ENCODE measurements around the gene SLC2A4.

SLC2A4 gene

GRCh38 chr17:7237266-7237760 is 44.2 kb upstream of the SLC2A4 start:
- Histone ChIP-seq H2AFZ (ENCODE audit: low read length) (no peak overlapping the region), H3K36me3 (replicated peaks; ENCODE audit: insufficient read depth, low read length) (no peaks in the 10 kb centered on the region; the same call in 1 of the 2 replicates), H3K9me2 (replicated peaks; ENCODE audit: insufficient read depth, low read length) (no peaks in the 10 kb centered on the region), H3K9me3 (replicated peaks; ENCODE audit: insufficient read depth, low read length) (no peaks in the 10 kb centered on the region), H3K27ac (ENCODE audit: low read length) (peak overlapping the region; percentile 68; the same call in 1 of the 2 replicates), H3K27me3 (replicated peaks; ENCODE audit: insufficient read depth, low read length) (no peaks in the 10 kb centered on the region), H3K9ac (ENCODE audit: low read length) (peak overlapping the region; percentile 79; the same call in 1 of the 2 replicates), H4K20me1 (ENCODE audit: insufficient read depth, low read length) (no peaks in the 10 kb centered on the region), H3K4me1 (ENCODE audit: low read length) (peaks cover 34% of the 10 kb centered on the region), H3K4me2 (ENCODE audit: low read depth, low read length) (peak overlapping the region; percentile 48; the same call in 1 of the 2 replicates), H3K4me3 (ENCODE audit: low read length) (peak overlapping the region; percentile 60), H3K79me2 (ENCODE audit: low read length) (peaks cover 85% of the 10 kb centered on the region), H3F3A (ENCODE audit: insufficient read depth, low read length) (peaks cover 48% of the 10 kb centered on the region)
- TF ChIP-seq EZH2 (optimal IDR thresholded peaks at IDR 0.05; ENCODE audit: low read depth, low read length) (no peak), CTCF (IDR thresholded peaks at IDR 0.05; ENCODE audit: low read length) (no peak), EZH2phosphoT487 (IDR thresholded peaks at IDR 0.05; ENCODE audit: low read length) (no peak)
- no peak for DNase-seq

- Histone ChIP-seq H3K27me3 (replicated peaks; ENCODE audit: insufficient read depth, low read length) (no peaks in the 10 kb centered on the region), H2AFZ (ENCODE audit: low read length) (no peak overlapping the region), H3K9me3 (replicated peaks; ENCODE audit: insufficient read depth, low read length) (no peaks in the 10 kb centered on the region), H3F3A (ENCODE audit: insufficient read depth, low read length) (peaks cover 48% of the 10 kb centered on the region), H3K27ac (ENCODE audit: low read length) (peak overlapping the region; percentile 68; the same call in 1 of the 2 replicates), H3K36me3 (replicated peaks; ENCODE audit: insufficient read depth, low read length) (no peaks in the 10 kb centered on the region; the same call in 1 of the 2 replicates), H3K9ac (ENCODE audit: low read length) (peak overlapping the region; percentile 79), H3K4me2 (ENCODE audit: low read depth, low read length) (peak overlapping the region; percentile 48; the same call in 1 of the 2 replicates), H3K79me2 (ENCODE audit: low read length) (peaks cover 79% of the 10 kb centered on the region), H3K4me3 (ENCODE audit: low read length) (peak overlapping the region; percentile 91), H3K4me1 (ENCODE audit: low read length) (peaks cover 34% of the 10 kb centered on the region), H3K9me2 (replicated peaks; ENCODE audit: insufficient read depth, low read length) (no peaks in the 10 kb centered on the region), H4K20me1 (ENCODE audit: insufficient read depth, low read length) (no peaks in the 10 kb centered on the region)
- no peak for TF ChIP-seq CTCF (IDR thresholded peaks at IDR 0.05; ENCODE audit: low read length)
- TF ChIP-seq EZH2phosphoT487 (IDR thresholded peaks at IDR 0.05; ENCODE audit: low read length), result no peak
- peak; percentile 78 for DNase-seq
These were observed 43.6 kb upstream of the SLC2A4 start for GRCh38 chr17:7237761-7238419.

- peaks cover 53% of the 10 kb centered on the region for H3F3A ChIP-seq (ENCODE audit: insufficient read depth, low read length)
- peak overlapping the region; percentile 55; the same call in 1 of the 2 replicates for H3K4me2 ChIP-seq (ENCODE audit: low read depth, low read length)
- H3K79me2 ChIP-seq (ENCODE audit: low read length), result peaks cover 72% of the 10 kb centered on the region
- peak overlapping the region; percentile 48; the same call in 1 of the 2 replicates for H3K27ac ChIP-seq (ENCODE audit: low read length)
- H3K36me3 ChIP-seq (replicated peaks; ENCODE audit: insufficient read depth, low read length), result no peaks in the 10 kb centered on the region; the same call in 1 of the 2 replicates
- H3K9me2 ChIP-seq (replicated peaks; ENCODE audit: insufficient read depth, low read length), result no peaks in the 10 kb centered on the region
- peak; percentile 33 for DNase-seq
- peak overlapping the region; percentile 89 for H3K9ac ChIP-seq (ENCODE audit: low read length)
- TF ChIP-seq EZH2 (optimal IDR thresholded peaks at IDR 0.05; ENCODE audit: low read depth, low read length) (no peak), EZH2phosphoT487 (IDR thresholded peaks at IDR 0.05; ENCODE audit: low read length) (no peak), CTCF (IDR thresholded peaks at IDR 0.05; ENCODE audit: low read length) (no peak)
- H2AFZ ChIP-seq (ENCODE audit: low read length), result peak overlapping the region; percentile 29
- H4K20me1 ChIP-seq (ENCODE audit: insufficient read depth, low read length), result no peaks in the 10 kb centered on the region
- H3K4me1 ChIP-seq (ENCODE audit: low read length), result peaks cover 30% of the 10 kb centered on the region
- H3K9me3 ChIP-seq (replicated peaks; ENCODE audit: insufficient read depth, low read length), result no peaks in the 10 kb centered on the region
- H3K4me3 ChIP-seq (ENCODE audit: low read length), result peak overlapping the region; percentile 91
- H3K27me3 ChIP-seq (replicated peaks; ENCODE audit: insufficient read depth, low read length), result no peaks in the 10 kb centered on the region
These were observed 43.0 kb upstream of the SLC2A4 start for GRCh38 chr17:7238420-7239090.
